ENCODE data around the gene AQP6. TPM values are rescaled to one million over a fixed set of nuclear protein-coding genes. Genes with fewer than 3 reads are reported as not detected.

The AQP6 gene
- total RNA-seq, 4 donors from 2014 or later: 1.9 TPM; not detected in 3

GRCh38 chr12:50025187-50026059 lies 52.7 kb downstream of the AQP6 start, which contains the start of gene RACGAP1:
RACGAP1 (minus strand) TSS chr12:50025494; CDS start chr12:50016715, 8,779 bp downstream.
- TF ChIP-seq CTCF (IDR thresholded peaks at IDR 0.05; ENCODE audit: low read depth): no peak

DNA sequence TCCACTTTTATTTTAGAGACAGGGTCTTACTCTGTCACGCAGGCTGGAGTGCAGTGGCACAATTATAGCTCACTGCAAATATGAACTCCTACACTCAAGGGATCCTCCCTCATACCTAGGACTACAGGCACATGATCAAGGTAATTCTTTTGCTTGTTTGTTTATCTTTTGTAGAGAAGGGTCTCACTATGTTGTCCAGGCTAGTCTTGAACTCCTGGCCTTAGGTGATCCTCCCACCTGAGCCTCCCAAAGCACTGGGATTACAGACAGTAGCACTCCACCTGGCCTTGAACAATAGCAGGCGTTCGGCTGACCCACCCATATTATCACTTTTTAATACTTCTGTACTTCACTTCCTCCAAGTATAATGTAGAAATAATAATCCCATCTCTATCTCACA lies 53.9 kb downstream of the AQP6 start:
- no peak for TF ChIP-seq CTCF (IDR thresholded peaks at IDR 0.05; ENCODE audit: low read depth)

Other genes with a start within 250 kb of the AQP6 start
- gene TMBIM6, start 231.4 kb upstream of the AQP6 start, total RNA-seq: 100 to 1,000 TPM; 263 to 522 (median 375) TPM
- 10 to 100 TPM in 3 of 4 donors, 1 to 10 TPM in 1; 9.1 to 23.9 (median 13.0) TPM for gene NCKAP5L, start 144.5 kb upstream of the AQP6 start, total RNA-seq
- 1 to 10 TPM; 1.9 to 3.4 (median 2.7) TPM for gene BCDIN3D, start 129.8 kb upstream of the AQP6 start, total RNA-seq
- gene FAIM2, start 69.0 kb upstream of the AQP6 start, total RNA-seq: 1 to 10 TPM in 1 of 4 donors, not detected in 3; 1.2 TPM
- not detected for gene AQP2, start 22.2 kb upstream of the AQP6 start, total RNA-seq
- not detected for gene AQP5, start 11.1 kb upstream of the AQP6 start, total RNA-seq
- 10 to 100 TPM in 3 of 4 donors, 1 to 10 TPM in 1; 5.5 to 18.5 (median 15.0) TPM for gene RACGAP1, start 52.5 kb downstream of the AQP6 start, total RNA-seq
- 1 to 10 TPM in 2 of 4 donors, under 1 TPM in 2; 0.38 to 3.1 (median 1.0) TPM for gene ASIC1, start 84.6 kb downstream of the AQP6 start, total RNA-seq
- gene SMARCD1, start 112.4 kb downstream of the AQP6 start, total RNA-seq: 10 to 100 TPM; 44.7 to 61.6 (median 46.5) TPM
- gene GPD1, start 131.1 kb downstream of the AQP6 start, total RNA-seq: 1,000 to 10,000 TPM; 1,589 to 4,641 (median 3,196) TPM
- gene COX14, start 139.3 kb downstream of the AQP6 start, total RNA-seq: 100 to 1,000 TPM; 106 to 258 (median 118) TPM
- 10 to 100 TPM; 20.9 to 33.7 (median 27.0) TPM for gene CERS5, start 194.4 kb downstream of the AQP6 start, total RNA-seq